Activated CD4-positive, alpha-beta T cell treated with anti-CD3 and anti-CD28 coated beads, Interleukin-2, amount 10 ng/mL, durations not matched to agents 7 days and 5 days (primary cell): ENCODE results near the gene RGS7. TPM values are rescaled to one million over a fixed set of nuclear protein-coding genes. Genes with fewer than 3 reads are reported as not detected.

Source experiments
- CTCF ChIA-PET: fragments of 350-600 bp; sonication (Branson Sonifier 250); formaldehyde crosslinking; loops from one replicate; lab custom pipeline; 2021; ENCODE audit warnings: antibody characterized with exemption; lab: Charles Lee
- POLR2A ChIA-PET: fragments of 350-600 bp; sonication (Branson Sonifier 250); formaldehyde crosslinking; loops from one replicate; lab custom pipeline; 2021; ENCODE audit warnings: antibody characterized with exemption; lab: Charles Lee
- DNase-seq: peaks from one replicate; pipeline ENCODE4 v3.0.0-alpha.2; 2020
- H3K27ac Mint-ChIP-seq: one replicate; pipeline ENCODE4 v1.8.0; 2021; ENCODE audit warnings: mild to moderate bottlenecking, moderate library complexity, mixed read lengths
- H3K27me3 Mint-ChIP-seq: one replicate; pipeline ENCODE4 v1.8.0; 2021; ENCODE audit warnings: mixed read lengths
- H3K36me3 Mint-ChIP-seq: one replicate; pipeline ENCODE4 v1.8.0; 2021; ENCODE audit warnings: low read depth, mixed read lengths
- H3K4me1 Mint-ChIP-seq: one replicate; pipeline ENCODE4 v1.8.0; 2021; ENCODE audit warnings: mixed read lengths
- H3K4me3 Mint-ChIP-seq: one replicate; pipeline ENCODE4 v1.8.0; 2021; ENCODE audit warnings: mild to moderate bottlenecking, moderate library complexity, mixed read lengths
- H3K9me3 Mint-ChIP-seq: one replicate; pipeline ENCODE4 v1.8.0; 2021; ENCODE audit warnings: mixed read lengths
- total RNA-seq, 2 experiments: library from RNA; stranded (reverse); gene quantifications; one replicate each; pipeline ENCODE4 v1.2.3, GENCODE V29; 2021

RGS7 gene
- total RNA-seq, 2 experiments from 2014 or later = not detected

DNA sequence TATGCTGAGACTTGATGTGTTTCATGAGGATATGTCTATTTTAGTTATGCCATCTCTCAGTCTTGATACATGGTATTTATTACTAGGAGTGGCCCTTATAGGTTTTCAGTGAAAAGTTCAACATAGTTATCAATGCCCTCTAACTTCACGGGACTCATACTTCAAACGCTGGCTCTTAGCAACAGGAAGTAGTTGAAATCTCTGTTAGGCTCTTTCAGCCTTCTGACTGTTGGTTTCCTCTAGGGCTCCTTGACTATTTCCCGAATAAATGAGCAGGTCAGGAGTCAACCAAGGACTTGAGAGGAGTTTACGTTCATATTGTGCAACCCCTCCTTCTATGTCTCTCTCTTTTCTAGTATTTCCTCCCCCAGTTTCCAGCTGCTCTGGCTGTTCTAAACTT, 141.8 kb downstream of the RGS7 start:
- no peak for DNase-seq
- ChIA-PET CTCF (no interaction called here), POLR2A (no interaction called here)
- Mint-ChIP-seq H3K4me1 (no peaks in the 10 kb centered on the region), H3K27ac (no peak overlapping the region), H3K9me3 (peaks cover 4% of the 10 kb centered on the region), H3K36me3 (no peaks in the 10 kb centered on the region), H3K4me3 (no peak overlapping the region), H3K27me3 (no peaks in the 10 kb centered on the region)

- Mint-ChIP-seq H3K27ac (no peak overlapping the region), H3K4me1 (no peaks in the 10 kb centered on the region), H3K9me3 (peaks cover 4% of the 10 kb centered on the region), H3K36me3 (no peaks in the 10 kb centered on the region), H3K27me3 (no peaks in the 10 kb centered on the region), H3K4me3 (no peak overlapping the region)
- ChIA-PET POLR2A (no interaction called here), CTCF (no interaction called here)
- no peak for DNase-seq
Measured at GRCh38 chr1:241213139-241213538, 143.9 kb downstream of the RGS7 start.

GRCh38 chr1:241212628-241213027, 144.4 kb downstream of the RGS7 start:
- ChIA-PET CTCF (no interaction called here), POLR2A (no interaction called here)
- DNase-seq = no peak
- Mint-ChIP-seq H3K36me3 (no peaks in the 10 kb centered on the region), H3K4me3 (no peak overlapping the region), H3K27ac (no peak overlapping the region), H3K27me3 (no peaks in the 10 kb centered on the region), H3K4me1 (no peaks in the 10 kb centered on the region), H3K9me3 (peaks cover 4% of the 10 kb centered on the region)

GRCh38 chr1:241208910-241209379, 148.1 kb downstream of the RGS7 start:
- DNase-seq = no peak
- Mint-ChIP-seq H3K4me1 (no peaks in the 10 kb centered on the region), H3K9me3 (peaks cover 1% of the 10 kb centered on the region), H3K27me3 (no peaks in the 10 kb centered on the region), H3K36me3 (no peaks in the 10 kb centered on the region), H3K27ac (no peak overlapping the region), H3K4me3 (no peak overlapping the region)
- POLR2A ChIA-PET = no interaction called here
- CTCF ChIA-PET = no interaction called here

- no peaks in the 10 kb centered on the region for H3K4me1 Mint-ChIP-seq
- no peak for DNase-seq
- H3K9me3 Mint-ChIP-seq = no peaks in the 10 kb centered on the region
- H3K4me3 Mint-ChIP-seq = no peak overlapping the region
- ChIA-PET POLR2A (no interaction called here), CTCF (no interaction called here)
- H3K27ac Mint-ChIP-seq = no peak overlapping the region
- H3K36me3 Mint-ChIP-seq = no peaks in the 10 kb centered on the region
- no peaks in the 10 kb centered on the region for H3K27me3 Mint-ChIP-seq
Measured at GRCh38 chr1:241203817-241204216, 153.2 kb downstream of the RGS7 start.

DNA sequence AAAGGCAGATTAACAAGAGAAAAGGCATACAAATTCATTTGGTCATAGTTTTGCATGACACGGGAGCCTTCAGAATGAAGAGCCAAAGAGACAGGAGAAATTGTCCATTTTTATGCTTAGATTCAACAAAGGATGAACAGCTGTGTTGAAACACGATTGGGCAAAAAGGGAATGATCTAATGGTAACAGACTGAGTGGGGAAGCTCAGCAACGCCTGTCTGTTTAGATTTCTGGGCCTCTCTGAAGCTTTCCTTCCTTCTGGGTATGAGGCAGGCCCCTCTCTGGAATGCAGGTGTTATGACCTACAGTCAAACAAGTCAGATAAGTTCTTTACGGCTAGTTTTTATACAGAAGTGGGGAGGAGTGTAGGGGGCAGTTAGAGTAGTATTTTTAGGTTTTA, 154.6 kb downstream of the RGS7 start:
- H3K36me3 Mint-ChIP-seq = no peaks in the 10 kb centered on the region
- no peak for DNase-seq
- ChIA-PET POLR2A (no interaction called here), CTCF (no interaction called here)
- no peak overlapping the region for H3K4me3 Mint-ChIP-seq
- H3K9me3 Mint-ChIP-seq = no peaks in the 10 kb centered on the region
- no peaks in the 10 kb centered on the region for H3K27me3 Mint-ChIP-seq
- H3K4me1 Mint-ChIP-seq = no peaks in the 10 kb centered on the region
- H3K27ac Mint-ChIP-seq = no peak overlapping the region

DNA sequence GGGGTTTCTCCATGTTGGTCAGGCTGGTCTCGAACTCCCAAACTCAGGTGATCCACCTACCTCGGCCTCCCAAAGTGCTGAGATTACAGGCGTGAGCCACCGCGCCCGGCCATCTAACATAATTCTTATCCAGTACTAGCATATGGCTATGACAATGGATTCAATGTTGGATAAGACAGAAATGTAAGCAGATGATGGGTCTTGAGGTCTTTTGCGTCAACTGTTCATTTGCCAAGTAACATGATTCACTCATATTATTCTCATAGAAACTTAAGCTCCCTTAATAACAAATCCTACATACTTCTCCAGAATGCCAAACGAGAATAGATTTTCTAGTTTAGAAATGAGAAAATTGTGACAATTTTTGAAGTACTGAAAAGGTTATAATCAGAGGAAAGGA, 170.3 kb downstream of the RGS7 start:
- H3K9me3 Mint-ChIP-seq = peaks cover 2% of the 10 kb centered on the region
- no peak for DNase-seq
- no peaks in the 10 kb centered on the region for H3K4me1 Mint-ChIP-seq
- H3K27me3 Mint-ChIP-seq = no peaks in the 10 kb centered on the region
- H3K4me3 Mint-ChIP-seq = no peak overlapping the region
- H3K27ac Mint-ChIP-seq = no peak overlapping the region
- ChIA-PET CTCF (no interaction called here), POLR2A (no interaction called here)
- H3K36me3 Mint-ChIP-seq = no peaks in the 10 kb centered on the region

DNA sequence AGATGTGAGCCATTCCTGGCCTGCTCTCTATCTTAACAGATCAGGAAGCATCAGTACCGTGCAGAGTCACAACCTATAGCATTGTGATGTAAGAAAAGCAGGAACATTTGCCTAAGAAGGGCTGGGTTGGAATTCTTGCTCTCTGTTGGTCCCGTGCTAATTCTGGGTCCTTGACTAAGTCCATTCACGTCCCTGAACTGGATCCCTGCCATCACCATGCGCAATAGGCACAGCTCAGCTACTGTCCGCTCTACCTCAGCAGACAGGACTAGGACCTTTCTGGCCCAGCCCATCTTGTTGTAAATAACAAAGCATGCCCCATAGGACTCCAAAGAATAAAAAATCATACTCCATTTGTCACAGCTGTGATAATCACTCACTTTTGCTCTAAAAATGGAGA, 175.0 kb downstream of the RGS7 start:
- no peak overlapping the region for H3K4me3 Mint-ChIP-seq
- CTCF ChIA-PET = no interaction called here
- H3K27ac Mint-ChIP-seq = no peak overlapping the region
- H3K36me3 Mint-ChIP-seq = no peaks in the 10 kb centered on the region
- no peaks in the 10 kb centered on the region for H3K4me1 Mint-ChIP-seq
- H3K9me3 Mint-ChIP-seq = peaks cover 8% of the 10 kb centered on the region
- H3K27me3 Mint-ChIP-seq = no peaks in the 10 kb centered on the region
- POLR2A ChIA-PET = no interaction called here
- no peak for DNase-seq

DNA sequence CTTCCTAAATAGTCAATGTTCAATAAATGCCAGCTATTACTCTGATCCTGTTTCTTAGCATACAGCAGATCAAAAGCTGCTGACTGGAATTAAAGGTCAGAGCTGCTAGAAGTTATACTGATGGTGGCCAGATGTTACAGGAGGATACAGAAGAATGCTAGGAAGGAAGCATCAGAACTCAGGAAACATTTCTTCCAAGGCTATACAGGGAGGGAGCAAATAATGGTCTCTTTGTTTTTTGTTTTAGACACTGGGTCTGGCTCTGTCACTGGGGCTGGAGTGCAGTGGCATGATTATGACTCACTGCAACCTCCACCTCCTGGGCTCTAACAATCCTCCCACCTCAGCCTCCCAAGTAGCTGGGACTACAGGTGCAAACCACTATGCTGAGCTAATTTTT, 175.5 kb downstream of the RGS7 start:
- CTCF ChIA-PET = no interaction called here
- Mint-ChIP-seq H3K27me3 (no peaks in the 10 kb centered on the region), H3K9me3 (peaks cover 8% of the 10 kb centered on the region), H3K4me3 (no peak overlapping the region), H3K36me3 (no peaks in the 10 kb centered on the region), H3K27ac (no peak overlapping the region), H3K4me1 (no peaks in the 10 kb centered on the region)
- POLR2A ChIA-PET = no interaction called here
- no peak for DNase-seq

DNA sequence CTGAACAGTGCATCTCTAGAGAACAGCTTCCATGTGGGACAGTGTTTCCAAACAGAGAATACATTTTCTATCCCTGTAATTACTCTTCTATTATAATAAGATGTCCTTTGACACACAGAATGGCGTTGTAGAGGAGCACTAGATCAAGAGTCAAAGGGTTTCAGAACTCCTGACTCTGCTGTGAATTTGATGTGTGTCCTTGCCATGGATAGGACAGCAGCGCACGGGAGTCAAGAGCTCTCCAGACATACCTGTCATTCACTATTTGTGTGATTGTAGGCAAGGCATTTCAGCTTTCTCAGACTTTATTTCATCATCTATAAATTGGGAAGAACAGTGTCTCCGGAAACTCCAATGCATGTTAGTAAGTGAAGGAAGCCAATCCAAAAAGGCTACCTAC, 176.4 kb downstream of the RGS7 start:
- no peak overlapping the region for H3K27ac Mint-ChIP-seq
- no peak for DNase-seq
- CTCF ChIA-PET = no interaction called here
- H3K9me3 Mint-ChIP-seq = peaks cover 8% of the 10 kb centered on the region
- no peak overlapping the region for H3K4me3 Mint-ChIP-seq
- H3K36me3 Mint-ChIP-seq = no peaks in the 10 kb centered on the region
- no peaks in the 10 kb centered on the region for H3K4me1 Mint-ChIP-seq
- POLR2A ChIA-PET = no interaction called here
- no peaks in the 10 kb centered on the region for H3K27me3 Mint-ChIP-seq

DNA sequence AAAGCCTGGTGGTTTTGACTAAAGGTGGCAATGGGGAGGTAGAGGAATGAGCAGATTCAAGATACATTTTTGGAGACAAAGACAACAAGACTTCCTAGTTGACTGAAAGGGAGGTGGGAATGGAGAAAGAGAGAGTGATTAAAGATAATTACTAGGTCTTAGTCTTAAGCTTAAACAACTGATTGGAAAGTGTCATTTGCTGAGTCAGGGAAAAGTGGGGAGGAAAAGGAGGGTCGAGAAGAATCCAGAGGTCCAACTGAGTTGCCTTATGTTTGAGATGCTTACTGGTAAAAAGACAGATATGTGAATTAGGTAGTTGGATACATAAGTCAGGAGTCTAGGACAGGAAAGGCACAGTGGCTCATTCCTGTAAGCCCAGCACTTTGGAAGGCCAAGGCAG, 179.3 kb downstream of the RGS7 start:
- H3K4me3 Mint-ChIP-seq = no peak overlapping the region
- no peaks in the 10 kb centered on the region for H3K36me3 Mint-ChIP-seq
- peaks cover 6% of the 10 kb centered on the region for H3K9me3 Mint-ChIP-seq
- no peak overlapping the region for H3K27ac Mint-ChIP-seq
- ChIA-PET CTCF (no interaction called here), POLR2A (no interaction called here)
- H3K4me1 Mint-ChIP-seq = no peaks in the 10 kb centered on the region
- H3K27me3 Mint-ChIP-seq = no peaks in the 10 kb centered on the region
- DNase-seq = no peak

DNA sequence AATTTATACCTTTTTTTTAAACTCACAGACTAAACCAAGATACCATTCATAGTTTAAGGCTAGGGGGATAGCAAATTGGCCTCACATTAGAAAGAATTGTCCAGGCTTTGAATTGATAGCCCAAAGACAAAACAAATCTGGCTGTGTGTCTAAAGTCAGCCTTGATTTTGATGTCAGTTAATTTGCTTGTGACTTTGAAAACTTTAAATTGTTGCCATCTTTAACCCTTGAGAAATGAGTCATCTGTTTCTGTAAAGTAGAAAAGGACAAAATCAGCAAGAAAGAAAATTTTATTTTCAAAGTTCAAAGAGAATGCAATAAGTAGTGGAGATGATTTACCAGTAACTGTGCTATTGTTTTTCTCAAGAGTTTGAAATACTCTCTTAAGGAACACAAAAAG, 184.5 kb downstream of the RGS7 start:
- ChIA-PET CTCF (no interaction called here), POLR2A (no interaction called here)
- no peak overlapping the region for H3K4me3 Mint-ChIP-seq
- no peak overlapping the region for H3K27ac Mint-ChIP-seq
- no peaks in the 10 kb centered on the region for H3K36me3 Mint-ChIP-seq
- no peaks in the 10 kb centered on the region for H3K27me3 Mint-ChIP-seq
- peaks cover 2% of the 10 kb centered on the region for H3K9me3 Mint-ChIP-seq
- H3K4me1 Mint-ChIP-seq = no peaks in the 10 kb centered on the region
- DNase-seq = no peak

DNA sequence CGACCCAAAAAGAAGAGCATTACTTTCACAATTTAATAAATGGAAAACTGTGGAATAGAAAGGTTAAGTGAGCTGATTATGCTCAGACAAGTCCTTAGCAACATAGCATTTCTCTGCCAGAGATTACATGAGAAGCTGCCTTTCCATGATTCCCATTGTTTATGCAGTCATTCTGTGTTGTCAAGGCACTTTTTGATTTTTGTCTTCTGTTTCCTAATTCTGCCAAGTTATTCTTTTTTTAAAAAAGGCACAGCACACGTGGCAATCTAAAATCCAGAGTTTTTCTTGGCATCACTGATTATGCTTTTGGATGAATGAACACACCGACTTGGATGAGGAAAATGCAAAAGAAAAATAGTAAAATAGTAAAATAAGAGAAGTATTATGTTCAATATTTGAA, 185.0 kb downstream of the RGS7 start:
- Mint-ChIP-seq H3K27me3 (no peaks in the 10 kb centered on the region), H3K36me3 (no peaks in the 10 kb centered on the region), H3K4me3 (no peak overlapping the region), H3K27ac (no peak overlapping the region), H3K9me3 (peaks cover 4% of the 10 kb centered on the region), H3K4me1 (no peaks in the 10 kb centered on the region)
- CTCF ChIA-PET = no interaction called here
- POLR2A ChIA-PET = no interaction called here
- no peak for DNase-seq

GRCh38 chr1:241167121-241167630, 189.8 kb downstream of the RGS7 start:
- POLR2A ChIA-PET = no interaction called here
- Mint-ChIP-seq H3K27ac (no peak overlapping the region), H3K27me3 (no peaks in the 10 kb centered on the region), H3K36me3 (no peaks in the 10 kb centered on the region), H3K4me3 (no peak overlapping the region), H3K9me3 (peaks cover 14% of the 10 kb centered on the region), H3K4me1 (no peaks in the 10 kb centered on the region)
- CTCF ChIA-PET = no interaction called here
- no peak for DNase-seq
